Peyer's patch (tissue), 4 donors: ENCODE results near the gene HMOX1.

Source experiments
- POLR2A ChIP-seq, 2 donors: fragments of 450-650 bp; IDR thresholded peaks; one replicate each; pipeline ENCODE4 v1.5.1; 2017; ENCODE audit warnings: antibody characterized with exemption in 2 of 2, mild to moderate bottlenecking in 2 of 2, moderate library complexity in 2 of 2
- TF ChIP-seq, protein P1 (sequence below), 6 experiments: fragments of 450-650 bp in 4 of 6; fragments of 200-600 bp in 2 of 6; sonication (generic) in 1 of 6; IDR thresholded peaks; one replicate each; pipeline ENCODE4 v1.5.1; 2017 to 2019; ENCODE audit warnings: antibody characterized with exemption in 6 of 6, mild to moderate bottlenecking in 3 of 6, moderate library complexity in 1 of 6

DNA sequence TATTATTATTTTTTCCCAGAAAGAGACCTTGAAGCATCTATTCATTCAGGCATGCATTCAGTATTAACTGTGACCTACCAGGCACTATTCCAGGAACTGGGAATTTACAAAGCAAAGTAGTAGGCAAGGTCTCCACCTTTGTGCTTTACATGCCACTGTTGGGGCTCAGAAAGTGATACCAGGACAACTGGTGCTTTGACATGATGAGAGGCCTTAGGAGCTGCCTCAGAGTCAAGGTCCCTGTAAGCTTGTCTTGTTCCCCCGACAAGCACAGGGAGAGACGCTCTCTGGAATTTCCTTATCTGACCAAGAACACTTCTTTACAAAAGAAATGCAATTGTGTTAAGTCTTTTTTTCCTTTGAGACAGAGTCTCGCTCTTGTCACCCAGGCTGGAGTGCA lies 2.3 kb upstream of the HMOX1 start:
- TF ChIP-seq, protein P1, sequence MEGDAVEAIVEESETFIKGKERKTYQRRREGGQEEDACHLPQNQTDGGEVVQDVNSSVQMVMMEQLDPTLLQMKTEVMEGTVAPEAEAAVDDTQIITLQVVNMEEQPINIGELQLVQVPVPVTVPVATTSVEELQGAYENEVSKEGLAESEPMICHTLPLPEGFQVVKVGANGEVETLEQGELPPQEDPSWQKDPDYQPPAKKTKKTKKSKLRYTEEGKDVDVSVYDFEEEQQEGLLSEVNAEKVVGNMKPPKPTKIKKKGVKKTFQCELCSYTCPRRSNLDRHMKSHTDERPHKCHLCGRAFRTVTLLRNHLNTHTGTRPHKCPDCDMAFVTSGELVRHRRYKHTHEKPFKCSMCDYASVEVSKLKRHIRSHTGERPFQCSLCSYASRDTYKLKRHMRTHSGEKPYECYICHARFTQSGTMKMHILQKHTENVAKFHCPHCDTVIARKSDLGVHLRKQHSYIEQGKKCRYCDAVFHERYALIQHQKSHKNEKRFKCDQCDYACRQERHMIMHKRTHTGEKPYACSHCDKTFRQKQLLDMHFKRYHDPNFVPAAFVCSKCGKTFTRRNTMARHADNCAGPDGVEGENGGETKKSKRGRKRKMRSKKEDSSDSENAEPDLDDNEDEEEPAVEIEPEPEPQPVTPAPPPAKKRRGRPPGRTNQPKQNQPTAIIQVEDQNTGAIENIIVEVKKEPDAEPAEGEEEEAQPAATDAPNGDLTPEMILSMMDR (IDR thresholded peaks at IDR 0.05) = no peak
- TF ChIP-seq POLR2A (IDR thresholded peaks at IDR 0.05) = no peak
